ENCODE measurements around the gene MBNL1.

Gene MBNL1

GRCh38 chr3:152268555-152269055, at the start of gene MBNL1:
Gene MBNL1, plus strand, starts transcription at chr3:152268929. Its CDS starts 31,265 bp downstream, at chr3:152300194.
- DNase-seq: peak; percentile 71
- in situ Hi-C loops (cut with HindIII; ENCODE audit: low pct_ligation_motif_present, low pct_unique_long_range_greater_than_20kb, low sequenced_read_pairs): no loop called here

GRCh38 chr3:152219216-152219615, 49.5 kb upstream of the MBNL1 start:
- in situ Hi-C loops (cut with HindIII; ENCODE audit: low pct_ligation_motif_present, low pct_unique_long_range_greater_than_20kb, low sequenced_read_pairs): no loop called here
- DNase-seq: no peak

- no peak for DNase-seq
- in situ Hi-C loops (cut with HindIII; ENCODE audit: low pct_ligation_motif_present, low pct_unique_long_range_greater_than_20kb, low sequenced_read_pairs): no loop called here
Measured at GRCh38 chr3:152219769-152220255, 48.9 kb upstream of the MBNL1 start.

- in situ Hi-C loops (cut with HindIII; ENCODE audit: low pct_ligation_motif_present, low pct_unique_long_range_greater_than_20kb, low sequenced_read_pairs): no loop called here
- DNase-seq: no peak
Measured at GRCh38 chr3:152222327-152222726, 46.4 kb upstream of the MBNL1 start.

- in situ Hi-C loops (cut with HindIII; ENCODE audit: low pct_ligation_motif_present, low pct_unique_long_range_greater_than_20kb, low sequenced_read_pairs): no loop called here
- DNase-seq: no peak
Measured at GRCh38 chr3:152225201-152225600, 43.5 kb upstream of the MBNL1 start.

- in situ Hi-C loops (cut with HindIII; ENCODE audit: low pct_ligation_motif_present, low pct_unique_long_range_greater_than_20kb, low sequenced_read_pairs): no loop called here
- no peak for DNase-seq
Measured at GRCh38 chr3:152226176-152226575, 42.6 kb upstream of the MBNL1 start.

GRCh38 chr3:152227027-152227426, 41.7 kb upstream of the MBNL1 start:
- in situ Hi-C loops (cut with HindIII; ENCODE audit: low pct_ligation_motif_present, low pct_unique_long_range_greater_than_20kb, low sequenced_read_pairs): no loop called here

GRCh38 chr3:152229692-152230091, 39.0 kb upstream of the MBNL1 start:
- in situ Hi-C loops (cut with HindIII; ENCODE audit: low pct_ligation_motif_present, low pct_unique_long_range_greater_than_20kb, low sequenced_read_pairs): no loop called here
- DNase-seq: no peak

More at GRCh38 chr3:152227027-152227426, 41.7 kb upstream of the MBNL1 start:
- no peak for DNase-seq

- in situ Hi-C loops (cut with HindIII; ENCODE audit: low pct_ligation_motif_present, low pct_unique_long_range_greater_than_20kb, low sequenced_read_pairs): no loop called here
- no peak for DNase-seq
Measured at GRCh38 chr3:152230370-152230769, 38.4 kb upstream of the MBNL1 start.

- DNase-seq: no peak
- in situ Hi-C loops (cut with HindIII; ENCODE audit: low pct_ligation_motif_present, low pct_unique_long_range_greater_than_20kb, low sequenced_read_pairs): no loop called here
Measured at GRCh38 chr3:152232001-152232400, 36.7 kb upstream of the MBNL1 start.

GRCh38 chr3:152232679-152233078, 36.0 kb upstream of the MBNL1 start:
- DNase-seq: no peak
- in situ Hi-C loops (cut with HindIII; ENCODE audit: low pct_ligation_motif_present, low pct_unique_long_range_greater_than_20kb, low sequenced_read_pairs): no loop called here

GRCh38 chr3:152234657-152235375, 33.9 kb upstream of the MBNL1 start:
- no peak for DNase-seq
- in situ Hi-C loops (cut with HindIII; ENCODE audit: low pct_ligation_motif_present, low pct_unique_long_range_greater_than_20kb, low sequenced_read_pairs): no loop called here

- in situ Hi-C loops (cut with HindIII; ENCODE audit: low pct_ligation_motif_present, low pct_unique_long_range_greater_than_20kb, low sequenced_read_pairs): no loop called here
- DNase-seq: peak; percentile 76
Measured at GRCh38 chr3:152235709-152236298, 32.9 kb upstream of the MBNL1 start.

- DNase-seq: no peak
- in situ Hi-C loops (cut with HindIII; ENCODE audit: low pct_ligation_motif_present, low pct_unique_long_range_greater_than_20kb, low sequenced_read_pairs): no loop called here
Measured at GRCh38 chr3:152236716-152237115, 32.0 kb upstream of the MBNL1 start.

GRCh38 chr3:152241142-152242017, 27.3 kb upstream of the MBNL1 start:
- DNase-seq: no peak
- in situ Hi-C loops (cut with HindIII; ENCODE audit: low pct_ligation_motif_present, low pct_unique_long_range_greater_than_20kb, low sequenced_read_pairs): no loop called here

- no peak for DNase-seq
Measured at GRCh38 chr3:152243301-152243711, 25.4 kb upstream of the MBNL1 start.

GRCh38 chr3:152243721-152244516, 24.8 kb upstream of the MBNL1 start:
- DNase-seq: no peak
- in situ Hi-C loops (cut with HindIII; ENCODE audit: low pct_ligation_motif_present, low pct_unique_long_range_greater_than_20kb, low sequenced_read_pairs): no loop called here

More at GRCh38 chr3:152243301-152243711, 25.4 kb upstream of the MBNL1 start:
- in situ Hi-C loops (cut with HindIII; ENCODE audit: low pct_ligation_motif_present, low pct_unique_long_range_greater_than_20kb, low sequenced_read_pairs): no loop called here

GRCh38 chr3:152244517-152244888, 24.2 kb upstream of the MBNL1 start:
- DNase-seq: no peak
- in situ Hi-C loops (cut with HindIII; ENCODE audit: low pct_ligation_motif_present, low pct_unique_long_range_greater_than_20kb, low sequenced_read_pairs): no loop called here

Measured in ACHN (cell line).